ENCODE measurements around the gene VRK1.

VRK1 gene

DNA sequence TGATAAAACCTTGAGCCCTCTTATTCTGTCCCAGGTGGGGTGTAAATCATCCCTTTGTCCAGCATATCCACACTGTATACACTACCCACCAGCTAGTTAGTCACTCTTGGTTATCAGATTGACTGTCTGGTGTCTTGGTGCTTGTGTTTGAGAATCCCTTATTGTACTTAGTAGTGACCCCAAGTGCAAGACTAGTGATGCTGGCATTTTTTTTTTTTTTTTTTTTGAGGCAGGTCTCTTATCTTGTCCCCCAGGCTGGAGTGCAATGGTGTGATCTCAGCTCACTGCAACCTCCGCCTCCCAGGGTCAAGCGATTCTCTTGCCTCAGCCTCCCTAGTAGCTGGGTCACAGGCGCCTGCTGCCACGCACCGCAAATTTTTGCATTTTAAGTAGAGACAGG is 5.8 kb downstream of the VRK1 start:
- H2AFZ ChIP-seq (ENCODE audit: low read length) = no peak overlapping the region
- no peak overlapping the region for H3K9ac ChIP-seq (ENCODE audit: low read depth, low read length, poor library complexity, severe bottlenecking)
- TF ChIP-seq EZH2phosphoT487 (IDR thresholded peaks at IDR 0.05; ENCODE audit: borderline replicate concordance) = no peak
- TF ChIP-seq, protein P1, sequence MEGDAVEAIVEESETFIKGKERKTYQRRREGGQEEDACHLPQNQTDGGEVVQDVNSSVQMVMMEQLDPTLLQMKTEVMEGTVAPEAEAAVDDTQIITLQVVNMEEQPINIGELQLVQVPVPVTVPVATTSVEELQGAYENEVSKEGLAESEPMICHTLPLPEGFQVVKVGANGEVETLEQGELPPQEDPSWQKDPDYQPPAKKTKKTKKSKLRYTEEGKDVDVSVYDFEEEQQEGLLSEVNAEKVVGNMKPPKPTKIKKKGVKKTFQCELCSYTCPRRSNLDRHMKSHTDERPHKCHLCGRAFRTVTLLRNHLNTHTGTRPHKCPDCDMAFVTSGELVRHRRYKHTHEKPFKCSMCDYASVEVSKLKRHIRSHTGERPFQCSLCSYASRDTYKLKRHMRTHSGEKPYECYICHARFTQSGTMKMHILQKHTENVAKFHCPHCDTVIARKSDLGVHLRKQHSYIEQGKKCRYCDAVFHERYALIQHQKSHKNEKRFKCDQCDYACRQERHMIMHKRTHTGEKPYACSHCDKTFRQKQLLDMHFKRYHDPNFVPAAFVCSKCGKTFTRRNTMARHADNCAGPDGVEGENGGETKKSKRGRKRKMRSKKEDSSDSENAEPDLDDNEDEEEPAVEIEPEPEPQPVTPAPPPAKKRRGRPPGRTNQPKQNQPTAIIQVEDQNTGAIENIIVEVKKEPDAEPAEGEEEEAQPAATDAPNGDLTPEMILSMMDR (conservative IDR thresholded peaks at IDR 0.05; ENCODE audit: low read length) = no peak
- no peaks in the 10 kb centered on the region for H3K27me3 ChIP-seq (ENCODE audit: insufficient read depth, low read length, poor library complexity, severe bottlenecking)
- H3K36me3 ChIP-seq (ENCODE audit: insufficient read depth, low read length) = no peaks in the 10 kb centered on the region
- H3K4me2 ChIP-seq (ENCODE audit: low read depth, low read length, poor library complexity, severe bottlenecking) = peak overlapping the region; percentile 92
- H3F3A ChIP-seq (ENCODE audit: low read depth) = no peaks in the 10 kb centered on the region
- H3K9me3 ChIP-seq (ENCODE audit: insufficient read depth, low read depth, low read length) = no peaks in the 10 kb centered on the region
- no peaks in the 10 kb centered on the region for H3K9me2 ChIP-seq (replicated peaks; ENCODE audit: low read depth, low read length)
- no peak overlapping the region for H3K4me3 ChIP-seq (ENCODE audit: low read length, poor library complexity, severe bottlenecking)
- peaks cover 100% of the 10 kb centered on the region for H3K79me2 ChIP-seq (ENCODE audit: insufficient read depth, low read length)
- H3K4me1 ChIP-seq (ENCODE audit: insufficient read depth, low read length, poor library complexity, severe bottlenecking) = peaks cover 56% of the 10 kb centered on the region
- peaks cover 93% of the 10 kb centered on the region for H4K20me1 ChIP-seq (ENCODE audit: insufficient read depth, low read length, poor library complexity, severe bottlenecking)

DNA sequence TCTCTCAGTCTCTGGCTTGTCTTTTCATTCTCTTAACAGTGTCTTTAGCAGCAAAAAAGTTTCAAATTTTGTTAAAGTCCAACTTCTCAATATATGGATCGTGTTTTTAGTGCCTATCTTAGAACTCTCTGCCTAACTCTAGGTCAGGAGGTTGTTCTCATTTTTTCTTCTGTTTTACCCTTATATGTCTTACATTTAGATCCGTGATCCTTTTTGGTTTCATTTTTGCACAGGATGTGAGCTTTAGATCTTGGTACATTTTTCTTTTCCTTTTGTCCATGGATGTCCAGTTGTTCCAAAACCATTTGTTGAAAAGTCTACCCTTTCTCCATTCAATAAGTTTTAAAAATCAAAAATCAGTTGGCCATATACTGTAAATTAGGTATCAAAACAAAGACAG is 6.8 kb downstream of the VRK1 start:
- H3F3A ChIP-seq (ENCODE audit: low read depth) = no peaks in the 10 kb centered on the region
- no peak for TF ChIP-seq EZH2phosphoT487 (IDR thresholded peaks at IDR 0.05; ENCODE audit: borderline replicate concordance)
- TF ChIP-seq, protein P1 (conservative IDR thresholded peaks at IDR 0.05; ENCODE audit: low read length) = no peak
- peaks cover 93% of the 10 kb centered on the region for H4K20me1 ChIP-seq (ENCODE audit: insufficient read depth, low read length, poor library complexity, severe bottlenecking)
- H3K4me1 ChIP-seq (ENCODE audit: insufficient read depth, low read length, poor library complexity, severe bottlenecking) = peaks cover 48% of the 10 kb centered on the region
- H3K27me3 ChIP-seq (ENCODE audit: insufficient read depth, low read length, poor library complexity, severe bottlenecking) = no peaks in the 10 kb centered on the region
- H3K4me2 ChIP-seq (ENCODE audit: low read depth, low read length, poor library complexity, severe bottlenecking) = peak overlapping the region; percentile 92
- H3K9ac ChIP-seq (ENCODE audit: low read depth, low read length, poor library complexity, severe bottlenecking) = no peak overlapping the region
- H3K9me2 ChIP-seq (replicated peaks; ENCODE audit: low read depth, low read length) = no peaks in the 10 kb centered on the region
- peak overlapping the region; percentile 20 for H3K4me3 ChIP-seq (ENCODE audit: low read length, poor library complexity, severe bottlenecking)
- no peaks in the 10 kb centered on the region for H3K9me3 ChIP-seq (ENCODE audit: insufficient read depth, low read depth, low read length)
- peaks cover 100% of the 10 kb centered on the region for H3K79me2 ChIP-seq (ENCODE audit: insufficient read depth, low read length)
- no peak overlapping the region for H2AFZ ChIP-seq (ENCODE audit: low read length)
- H3K36me3 ChIP-seq (ENCODE audit: insufficient read depth, low read length) = no peaks in the 10 kb centered on the region

DNA sequence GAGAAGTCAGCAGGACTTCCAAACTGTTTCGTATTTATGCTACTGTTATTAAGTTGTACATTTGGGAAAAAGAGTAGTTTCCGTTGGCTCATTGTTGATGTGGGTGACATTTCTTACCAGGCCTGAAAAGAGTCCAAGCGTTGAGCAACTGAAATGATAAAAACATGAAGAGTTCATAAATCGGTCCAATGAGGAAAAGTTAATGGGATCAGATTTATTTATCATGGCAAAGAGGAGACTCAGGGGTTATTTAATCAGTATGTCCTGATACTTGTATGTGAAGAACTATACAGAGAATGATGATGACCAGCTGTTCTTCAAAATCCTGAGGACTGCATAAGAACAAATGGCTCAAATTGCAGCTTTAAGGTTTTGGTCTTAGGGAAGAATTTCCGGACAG is 7.7 kb downstream of the VRK1 start:
- no peak overlapping the region for H2AFZ ChIP-seq (ENCODE audit: low read length)
- peaks cover 86% of the 10 kb centered on the region for H4K20me1 ChIP-seq (ENCODE audit: insufficient read depth, low read length, poor library complexity, severe bottlenecking)
- no peaks in the 10 kb centered on the region for H3K36me3 ChIP-seq (ENCODE audit: insufficient read depth, low read length)
- no peaks in the 10 kb centered on the region for H3F3A ChIP-seq (ENCODE audit: low read depth)
- H3K4me2 ChIP-seq (ENCODE audit: low read depth, low read length, poor library complexity, severe bottlenecking) = peak overlapping the region; percentile 92
- H3K4me3 ChIP-seq (ENCODE audit: low read length, poor library complexity, severe bottlenecking) = no peak overlapping the region
- H3K4me1 ChIP-seq (ENCODE audit: insufficient read depth, low read length, poor library complexity, severe bottlenecking) = peaks cover 44% of the 10 kb centered on the region
- TF ChIP-seq, protein P1 (conservative IDR thresholded peaks at IDR 0.05; ENCODE audit: low read length) = no peak
- no peak for TF ChIP-seq EZH2phosphoT487 (IDR thresholded peaks at IDR 0.05; ENCODE audit: borderline replicate concordance)
- no peaks in the 10 kb centered on the region for H3K9me3 ChIP-seq (ENCODE audit: insufficient read depth, low read depth, low read length)
- H3K9ac ChIP-seq (ENCODE audit: low read depth, low read length, poor library complexity, severe bottlenecking) = no peak overlapping the region
- no peaks in the 10 kb centered on the region for H3K9me2 ChIP-seq (replicated peaks; ENCODE audit: low read depth, low read length)
- peaks cover 100% of the 10 kb centered on the region for H3K79me2 ChIP-seq (ENCODE audit: insufficient read depth, low read length)
- H3K27me3 ChIP-seq (ENCODE audit: insufficient read depth, low read length, poor library complexity, severe bottlenecking) = no peaks in the 10 kb centered on the region

Data from Loucy (cell line).